Upper lobe of left lung (tissue), 6 donors: Measurements from ENCODE around the gene TXNDC15. TPM values are rescaled to one million over a fixed set of nuclear protein-coding genes. Genes with fewer than 3 reads are reported as not detected.
A peak's percentile ranks its signal among the peaks of the same experiment; 100 is the strongest.

Source experiments
- ATAC-seq, 2 donors: fragments of 200-7000 bp; cut with Tn5 transposase; one replicate each; pipeline ENCODE4 v1.9.1; 2022; ENCODE audit warnings: mild to moderate bottlenecking in 2 of 2, moderate library complexity in 2 of 2; ENCODE audit not compliant: low FRiP score in 2 of 2
- DNase-seq, 2 donors: peaks; one replicate each; pipeline ENCODE4 v3.0.0-alpha.2; 2019 to 2020
- H3K27ac ChIP-seq, 4 donors: fragments of 200-600 bp; sonication (generic); one replicate each; pipeline ENCODE4 v1.5.1; 2016 to 2019
- H3K27me3 ChIP-seq, 4 donors: fragments of 200-600 bp; sonication (generic); one replicate each; pipeline ENCODE4 v1.5.1; 2017 to 2019
- H3K36me3 ChIP-seq, 4 donors: fragments of 200-600 bp; sonication (generic); one replicate each; pipeline ENCODE4 v1.5.1; 2016 to 2019
- H3K4me1 ChIP-seq, 4 donors: fragments of 200-600 bp; sonication (generic); one replicate each; pipeline ENCODE4 v1.5.1; 2018 to 2019
- H3K4me3 ChIP-seq, 4 donors: fragments of 200-600 bp; sonication (generic); one replicate each; pipeline ENCODE4 v1.5.1; 2017 to 2019; ENCODE audit warnings: mild to moderate bottlenecking in 2 of 4, moderate library complexity in 1 of 4
- H3K9me3 ChIP-seq, 4 donors: fragments of 200-600 bp; sonication (generic); one replicate each; pipeline ENCODE4 v1.5.1; 2018 to 2019
- CTCF ChIP-seq, 6 experiments: fragments of 450-650 bp in 4 of 6; fragments of 200-600 bp in 2 of 6; sonication (generic) in 2 of 6; IDR thresholded peaks; one replicate each; pipeline ENCODE4 v1.5.1; 2016 to 2019; ENCODE audit warnings: antibody characterized with exemption in 6 of 6
- EP300 ChIP-seq, 4 donors: sonication (generic); formaldehyde crosslinking; IDR thresholded peaks; one replicate each; pipeline ENCODE4 v1.5.1; 2017; ENCODE audit warnings: antibody characterized with exemption in 4 of 4, control low read depth in 2 of 4
- POLR2A ChIP-seq, 4 donors: fragments of 450-650 bp; IDR thresholded peaks; one replicate each; pipeline ENCODE4 v1.5.1; 2016 to 2017; ENCODE audit warnings: antibody characterized with exemption in 4 of 4, mild to moderate bottlenecking in 2 of 4
- POLR2AphosphoS5 ChIP-seq, 2 donors: sonication (generic); formaldehyde crosslinking; IDR thresholded peaks; one replicate each; pipeline ENCODE4 v1.5.1; 2017; ENCODE audit warnings: antibody characterized with exemption in 2 of 2
- WGBS, 2 donors: methylation state at CpG; one replicate each; pipeline ENCODE4 v1.1.5; 2017 to 2018; 5-methylcytosine and 5-hydroxymethylcytosine counted together
- small RNA-seq, 4 donors: library from RNA; depleted of rRNA; stranded (forward); fragments of <200 nt; gene quantifications; one replicate each; pipeline ENCODE3, GENCODE V24; 2016
- total RNA-seq, 6 donors: library from RNA; depleted of rRNA in 4 of 6; stranded (reverse); fragments of >200 nt in 4 of 6; gene quantifications; one replicate each; pipeline versions ENCODE4 v1.1.0 to v1.2.1, GENCODE V29; 2016 to 2021
- donor health status: DM: no; HTN: no; CAD: no; lungs with moderate emphysema.
- donor health status: DM: no; HTN: yes; CAD: no; lungs with severe emphysema.

The TXNDC15 gene
- total RNA-seq, 6 donors from 2014 or later: 49.6 to 78.4 (median 67.2) TPM

- H3K4me1 ChIP-seq: peaks cover 0 to 4% (median 0%) of the 10 kb centered on the region in 4 donors
- no peak overlapping the region for H3K4me3 ChIP-seq
- H3K27me3 ChIP-seq: no peaks in the 10 kb centered on the region
- no peak overlapping the region for H3K27ac ChIP-seq
- no peaks in the 10 kb centered on the region for H3K9me3 ChIP-seq
- 50% methylated on average over 1 of the region's 1 CpG for WGBS, 2 donors
- TF ChIP-seq POLR2AphosphoS5 (IDR thresholded peaks at IDR 0.05): no peak
- no peak for TF ChIP-seq POLR2A (IDR thresholded peaks at IDR 0.05)
- TF ChIP-seq CTCF (IDR thresholded peaks at IDR 0.05): no peak
- TF ChIP-seq EP300 (IDR thresholded peaks at IDR 0.05): no peak
- DNase-seq (no peak), ATAC-seq (no peak)
- H3K36me3 ChIP-seq: no peaks in the 10 kb centered on the region
Measured at GRCh38 chr5:134944630-134945029, 70.5 kb downstream of the TXNDC15 start.

- Histone ChIP-seq H3K27ac (no peak overlapping the region), H3K4me3 (no peak overlapping the region), H3K36me3 (no peaks in the 10 kb centered on the region), H3K9me3 (no peaks in the 10 kb centered on the region), H3K4me1 (peaks cover 0 to 4% (median 0%) of the 10 kb centered on the region in 4 donors), H3K27me3 (no peaks in the 10 kb centered on the region)
- no peak for DNase-seq
- TF ChIP-seq EP300 (IDR thresholded peaks at IDR 0.05): no peak
- TF ChIP-seq POLR2A (IDR thresholded peaks at IDR 0.05): no peak
- no peak for TF ChIP-seq POLR2AphosphoS5 (IDR thresholded peaks at IDR 0.05)
- TF ChIP-seq CTCF (IDR thresholded peaks at IDR 0.05): no peak
- ATAC-seq: no peak
- WGBS, 2 donors: 74 to 88% methylated on average over 2 of the region's 2 CpGs
Measured at GRCh38 chr5:134945041-134945440, 70.9 kb downstream of the TXNDC15 start.

- H3K4me3 ChIP-seq: no peak overlapping the region
- TF ChIP-seq POLR2A (IDR thresholded peaks at IDR 0.05) (no peak), EP300 (IDR thresholded peaks at IDR 0.05) (no peak), CTCF (IDR thresholded peaks at IDR 0.05) (no peak)
- DNase-seq (no peak), ATAC-seq (peak in 1 of 2 donors; percentile 69)
- H3K4me1 ChIP-seq: peaks cover 0 to 4% (median 0%) of the 10 kb centered on the region in 4 donors
- H3K27ac ChIP-seq: no peak overlapping the region
- peaks cover 0 to 2% (median under 1%) of the 10 kb centered on the region in 4 donors for H3K9me3 ChIP-seq
- no peaks in the 10 kb centered on the region for H3K27me3 ChIP-seq
- no peaks in the 10 kb centered on the region for H3K36me3 ChIP-seq
- WGBS, 2 donors: 90 to 95% methylated on average over 5 of the region's 5 CpGs
Measured at GRCh38 chr5:134948911-134949310, 74.7 kb downstream of the TXNDC15 start.

- TF ChIP-seq EP300 (IDR thresholded peaks at IDR 0.05) (no peak), CTCF (IDR thresholded peaks at IDR 0.05) (no peak), POLR2AphosphoS5 (IDR thresholded peaks at IDR 0.05) (no peak), POLR2A (IDR thresholded peaks at IDR 0.05) (no peak)
- no peak overlapping the region for H3K4me3 ChIP-seq
- DNase-seq (no peak), ATAC-seq (no peak)
- no peaks in the 10 kb centered on the region for H3K36me3 ChIP-seq
- H3K4me1 ChIP-seq: peaks cover 0 to 4% (median 0%) of the 10 kb centered on the region in 4 donors
- peaks cover 2 to 6% (median 4%) of the 10 kb centered on the region in 4 donors for H3K9me3 ChIP-seq
- 86 to 87% methylated on average over 5 of the region's 5 CpGs for WGBS, 2 donors
- no peak overlapping the region for H3K27ac ChIP-seq
- no peaks in the 10 kb centered on the region for H3K27me3 ChIP-seq
Measured at GRCh38 chr5:134949316-134949715, 75.1 kb downstream of the TXNDC15 start.

Small RNA genes lying within 50 kb of the gene (small RNA-seq; reads per million reads assigned to genes)
- 0 reads per million in 4 donors for gene MIR4461
- gene MTND3P25: 0 to 0.12 (median 0) reads per million in 4 donors
- 0 reads per million in 4 donors for gene MTND4LP30

Other genes starting within 250 kb of the TXNDC15 start
- gene SAR1B, start 241.5 kb upstream of the TXNDC15 start, total RNA-seq: 10 to 100 TPM; 37.4 to 67.0 (median 52.7) TPM
- gene SEC24A, start 225.6 kb upstream of the TXNDC15 start, total RNA-seq: 10 to 100 TPM in 4 of 6 donors, 1 to 10 TPM in 2; 3.8 to 23.4 (median 16.8) TPM
- 10 to 100 TPM; 12.4 to 38.2 (median 20.5) TPM for gene CAMLG, start 135.8 kb upstream of the TXNDC15 start, total RNA-seq
- gene DDX46, start 115.6 kb upstream of the TXNDC15 start, total RNA-seq: 10 to 100 TPM; 31.2 to 68.9 (median 45.0) TPM
- 10 to 100 TPM; 22.5 to 56.4 (median 35.5) TPM for gene C5orf24, start 28.4 kb upstream of the TXNDC15 start, total RNA-seq
- 10 to 100 TPM in 2 of 6 donors, 1 to 10 TPM in 4; 8.4 to 14.4 (median 9.1) TPM for gene PCBD2, start 30.8 kb downstream of the TXNDC15 start, total RNA-seq
- gene CATSPER3, start 93.5 kb downstream of the TXNDC15 start, total RNA-seq: 1 to 10 TPM in 1 of 6 donors, under 1 TPM in 1, not detected in 4; 0.67 to 1.7 TPM
- 10 to 100 TPM in 1 of 6 donors, 1 to 10 TPM in 1, under 1 TPM in 2, not detected in 2; 0.23 to 11.0 (median 1.0) TPM for gene PITX1, start 159.9 kb downstream of the TXNDC15 start, total RNA-seq